HFF-Myc (cell line): ENCODE results near the gene NRTN.
"Not testable (repeated sequence)": the region's sequence is repeated elsewhere in the genome, so short reads cannot be mapped to it uniquely, and the experiment has no call there.

Experiments
- DNase-seq: peaks from one replicate; pipeline ENCODE4 v3.0.0-alpha.2; 2011; ENCODE audit warnings: low read depth; ENCODE audit errors: extremely low read depth
- H3K4me3 ChIP-seq: replicated peaks from 2 replicates; pipeline ENCODE4 v1.5.1; 2011; ENCODE audit warnings: low read depth, mild to moderate bottlenecking, control low read depth, low read length
- TF ChIP-seq, protein P1 (sequence below): IDR thresholded peaks from 2 replicates; pipeline ENCODE4 v1.5.1; 2012; ENCODE audit warnings: mild to moderate bottlenecking, low read depth, low read length, control low read depth; ENCODE audit errors: missing control alignments

NRTN gene

DNA sequence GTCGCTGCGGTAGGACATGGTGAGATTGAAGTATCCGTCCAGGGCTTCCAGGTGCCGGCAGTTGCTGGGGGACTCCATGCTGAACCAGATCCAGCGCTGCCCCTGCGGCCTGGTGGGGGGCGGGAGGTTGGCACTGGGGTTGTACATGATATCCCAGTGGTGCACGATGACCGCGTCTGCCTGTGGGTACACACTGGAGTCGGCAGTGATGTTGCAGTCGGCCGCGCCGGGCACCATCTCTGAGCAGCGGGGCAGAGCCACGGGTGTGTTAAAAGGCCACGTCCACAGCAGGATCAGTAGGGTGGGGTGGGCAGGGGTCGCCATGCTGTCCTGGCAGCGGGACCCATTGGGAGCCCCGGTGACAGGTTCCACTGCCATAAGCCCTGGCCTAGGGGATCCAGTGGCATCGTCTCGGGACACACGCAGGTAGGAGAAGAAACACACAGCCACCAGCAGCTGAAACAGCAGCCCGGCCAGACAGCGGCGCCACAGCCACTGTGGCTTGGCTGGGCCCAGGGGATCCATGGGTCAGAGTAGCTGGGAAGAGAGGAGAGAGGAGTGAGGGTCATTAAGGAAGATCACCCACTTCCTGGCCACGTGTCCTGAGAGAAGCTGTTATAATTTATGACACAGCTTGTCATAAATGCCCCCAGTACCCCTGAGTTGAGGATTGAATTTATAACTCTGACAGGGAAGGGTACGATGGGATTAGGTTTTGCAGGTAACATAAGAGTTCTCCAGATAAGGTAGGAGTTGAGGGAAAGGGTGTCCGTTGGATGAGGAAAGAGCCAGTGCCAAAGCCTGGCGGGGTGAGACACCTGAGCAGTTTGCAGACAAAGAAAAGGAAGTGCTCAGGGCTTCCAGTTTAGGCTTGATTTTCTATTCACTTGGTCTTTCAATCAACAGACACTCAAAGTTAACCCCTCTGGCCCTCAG, 62.6 kb downstream of the NRTN start:
- TF ChIP-seq, protein P1, sequence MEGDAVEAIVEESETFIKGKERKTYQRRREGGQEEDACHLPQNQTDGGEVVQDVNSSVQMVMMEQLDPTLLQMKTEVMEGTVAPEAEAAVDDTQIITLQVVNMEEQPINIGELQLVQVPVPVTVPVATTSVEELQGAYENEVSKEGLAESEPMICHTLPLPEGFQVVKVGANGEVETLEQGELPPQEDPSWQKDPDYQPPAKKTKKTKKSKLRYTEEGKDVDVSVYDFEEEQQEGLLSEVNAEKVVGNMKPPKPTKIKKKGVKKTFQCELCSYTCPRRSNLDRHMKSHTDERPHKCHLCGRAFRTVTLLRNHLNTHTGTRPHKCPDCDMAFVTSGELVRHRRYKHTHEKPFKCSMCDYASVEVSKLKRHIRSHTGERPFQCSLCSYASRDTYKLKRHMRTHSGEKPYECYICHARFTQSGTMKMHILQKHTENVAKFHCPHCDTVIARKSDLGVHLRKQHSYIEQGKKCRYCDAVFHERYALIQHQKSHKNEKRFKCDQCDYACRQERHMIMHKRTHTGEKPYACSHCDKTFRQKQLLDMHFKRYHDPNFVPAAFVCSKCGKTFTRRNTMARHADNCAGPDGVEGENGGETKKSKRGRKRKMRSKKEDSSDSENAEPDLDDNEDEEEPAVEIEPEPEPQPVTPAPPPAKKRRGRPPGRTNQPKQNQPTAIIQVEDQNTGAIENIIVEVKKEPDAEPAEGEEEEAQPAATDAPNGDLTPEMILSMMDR, result no peak
- H3K4me3 ChIP-seq, result no peak overlapping the region
- DNase-seq, result no peak

GRCh38 chr19:5870986-5871394, 66.1 kb downstream of the NRTN start:
- DNase-seq, result no peak
- no peak overlapping the region for H3K4me3 ChIP-seq
- TF ChIP-seq, protein P1, result no peak

GRCh38 chr19:5873617-5874199, 68.8 kb downstream of the NRTN start:
- no peak overlapping the region for H3K4me3 ChIP-seq
- no peak for DNase-seq
- TF ChIP-seq, protein P1, result no peak

DNA sequence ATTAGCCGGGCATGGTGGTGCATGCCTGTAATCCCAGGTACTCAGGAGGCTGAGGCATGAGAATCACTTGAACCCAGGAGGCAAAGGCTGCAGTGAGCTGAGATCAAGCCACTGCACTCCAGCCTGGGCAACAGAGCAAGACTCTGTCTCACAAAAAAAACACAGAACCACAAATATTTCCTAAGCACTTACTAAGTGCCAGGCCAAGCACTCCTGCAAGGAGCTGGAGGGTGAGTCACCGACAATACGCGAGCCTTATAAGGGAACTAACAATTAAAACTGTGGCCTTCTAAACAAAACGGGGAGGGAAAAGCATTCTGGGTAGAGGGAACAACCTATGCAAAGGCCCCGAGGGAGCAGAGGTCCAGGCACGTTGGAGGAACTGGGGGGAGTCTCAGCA, 69.6 kb downstream of the NRTN start:
- not testable (repeated sequence) for DNase-seq

GRCh38 chr19:5877427-5877826, 72.6 kb downstream of the NRTN start:
- no peak for DNase-seq
- TF ChIP-seq, protein P1, result no peak
- no peak overlapping the region for H3K4me3 ChIP-seq

More for the DNA sequence above, 69.6 kb downstream of the NRTN start:
- H3K4me3 ChIP-seq, result not testable (repeated sequence)

GRCh38 chr19:5877882-5878281, 73.0 kb downstream of the NRTN start:
- no peak for DNase-seq
- no peak overlapping the region for H3K4me3 ChIP-seq
- TF ChIP-seq, protein P1, result no peak
